ENCODE data around the gene WFIKKN1.
"Not testable (repeated sequence)": the region's sequence is repeated elsewhere in the genome, so short reads cannot be mapped to it uniquely, and the experiment has no call there.

GRCh38 chr16:597655-598054 is 33.1 kb upstream of the WFIKKN1 start:
- not testable (repeated sequence) for TF ChIP-seq POLR2A (IDR thresholded peaks at IDR 0.05; ENCODE audit: low read depth, low read length); TAF1 (IDR thresholded peaks at IDR 0.05; ENCODE audit: borderline replicate concordance, low read depth, low read length); POLR2AphosphoS5 (IDR thresholded peaks at IDR 0.05; ENCODE audit: low read depth, low read length)
